LNCAP (cell line): ENCODE measurements around the gene PPCS.

Experiments
- TF ChIP-seq, protein P1 (sequence below): fragments of 450-650 bp; IDR thresholded peaks from 2 replicates; pipeline ENCODE4 v1.5.1; 2017; ENCODE audit warnings: mild to moderate bottlenecking

The PPCS gene

DNA sequence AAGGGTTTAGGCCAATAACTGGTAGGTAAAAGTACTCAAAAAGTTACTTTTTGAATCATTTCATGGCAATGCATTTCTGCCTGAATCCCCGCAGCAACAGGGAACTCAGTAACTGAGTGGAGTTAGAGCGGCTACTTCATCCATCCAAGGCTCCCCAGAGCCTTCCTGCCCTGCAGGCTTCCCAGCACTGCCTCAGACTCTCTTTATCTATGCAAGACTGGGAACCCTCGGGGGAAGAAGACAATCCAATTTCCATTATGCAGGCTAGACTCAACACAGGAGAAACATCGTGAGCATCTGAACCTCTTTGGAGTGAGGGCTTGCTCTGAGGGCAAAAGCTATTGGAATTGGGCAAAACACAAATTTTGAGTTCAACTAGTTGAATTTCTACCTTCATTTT is 23.6 kb upstream of the PPCS start:
- TF ChIP-seq, protein P1, sequence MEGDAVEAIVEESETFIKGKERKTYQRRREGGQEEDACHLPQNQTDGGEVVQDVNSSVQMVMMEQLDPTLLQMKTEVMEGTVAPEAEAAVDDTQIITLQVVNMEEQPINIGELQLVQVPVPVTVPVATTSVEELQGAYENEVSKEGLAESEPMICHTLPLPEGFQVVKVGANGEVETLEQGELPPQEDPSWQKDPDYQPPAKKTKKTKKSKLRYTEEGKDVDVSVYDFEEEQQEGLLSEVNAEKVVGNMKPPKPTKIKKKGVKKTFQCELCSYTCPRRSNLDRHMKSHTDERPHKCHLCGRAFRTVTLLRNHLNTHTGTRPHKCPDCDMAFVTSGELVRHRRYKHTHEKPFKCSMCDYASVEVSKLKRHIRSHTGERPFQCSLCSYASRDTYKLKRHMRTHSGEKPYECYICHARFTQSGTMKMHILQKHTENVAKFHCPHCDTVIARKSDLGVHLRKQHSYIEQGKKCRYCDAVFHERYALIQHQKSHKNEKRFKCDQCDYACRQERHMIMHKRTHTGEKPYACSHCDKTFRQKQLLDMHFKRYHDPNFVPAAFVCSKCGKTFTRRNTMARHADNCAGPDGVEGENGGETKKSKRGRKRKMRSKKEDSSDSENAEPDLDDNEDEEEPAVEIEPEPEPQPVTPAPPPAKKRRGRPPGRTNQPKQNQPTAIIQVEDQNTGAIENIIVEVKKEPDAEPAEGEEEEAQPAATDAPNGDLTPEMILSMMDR, result no peak

DNA sequence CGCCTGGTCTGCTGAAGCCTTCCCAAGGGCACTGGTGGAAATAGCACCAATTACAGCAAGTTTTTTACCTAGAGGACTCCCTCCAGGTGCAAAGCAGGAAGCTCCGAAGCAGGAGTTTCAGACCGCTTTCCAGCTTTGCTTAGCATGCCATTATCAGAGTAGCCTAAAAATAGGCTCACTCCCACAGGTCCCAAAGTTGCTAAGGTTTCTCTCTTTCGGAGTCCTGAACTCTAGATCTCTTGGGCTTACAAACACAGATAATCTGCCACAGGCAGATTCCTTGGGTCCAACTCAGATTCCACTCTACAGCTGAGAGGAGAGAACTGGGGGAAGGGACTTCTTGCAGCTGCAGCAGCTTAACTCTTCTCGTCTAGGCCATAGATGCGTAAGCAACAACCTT is 23.0 kb upstream of the PPCS start:
- TF ChIP-seq, protein P1, result no peak

DNA sequence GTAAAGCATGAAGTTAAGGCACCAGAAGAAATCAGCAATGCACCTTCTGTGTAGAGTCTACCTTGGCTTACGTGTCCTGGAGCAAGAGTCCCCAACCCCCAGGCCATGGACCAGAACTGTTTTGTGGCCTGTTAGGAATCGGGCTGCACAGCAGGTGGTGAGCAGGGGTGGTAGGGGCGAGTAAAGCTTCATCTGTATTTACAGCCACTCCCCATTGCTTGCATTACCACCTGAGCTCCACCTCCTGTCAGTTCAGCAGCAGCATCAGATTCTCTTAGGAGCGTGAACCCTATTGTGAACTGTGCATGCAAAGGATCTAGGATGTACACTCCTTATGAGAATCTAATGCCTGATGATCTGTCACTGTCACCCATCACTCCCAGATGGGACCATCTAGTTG is 22.0 kb upstream of the PPCS start:
- TF ChIP-seq, protein P1, result no peak

DNA sequence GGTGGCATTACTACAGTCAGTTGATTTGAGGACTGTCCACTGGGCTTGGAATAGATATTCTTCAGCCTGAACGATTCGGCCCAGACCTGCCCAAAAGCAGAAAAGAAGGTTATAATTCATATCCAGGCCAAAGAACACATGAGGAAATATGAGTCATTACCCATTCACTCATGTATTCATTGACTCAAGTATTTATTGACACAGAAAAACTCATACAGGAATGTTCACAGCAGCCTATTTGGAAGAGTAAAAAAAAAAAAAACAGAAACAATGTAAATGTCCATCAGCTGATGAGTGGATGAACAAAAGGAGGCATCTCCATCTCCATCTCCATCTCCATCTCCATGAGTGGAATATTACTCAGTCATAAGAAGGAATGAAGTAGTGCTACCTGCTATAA is 16.4 kb upstream of the PPCS start:
- TF ChIP-seq, protein P1, result no peak

DNA sequence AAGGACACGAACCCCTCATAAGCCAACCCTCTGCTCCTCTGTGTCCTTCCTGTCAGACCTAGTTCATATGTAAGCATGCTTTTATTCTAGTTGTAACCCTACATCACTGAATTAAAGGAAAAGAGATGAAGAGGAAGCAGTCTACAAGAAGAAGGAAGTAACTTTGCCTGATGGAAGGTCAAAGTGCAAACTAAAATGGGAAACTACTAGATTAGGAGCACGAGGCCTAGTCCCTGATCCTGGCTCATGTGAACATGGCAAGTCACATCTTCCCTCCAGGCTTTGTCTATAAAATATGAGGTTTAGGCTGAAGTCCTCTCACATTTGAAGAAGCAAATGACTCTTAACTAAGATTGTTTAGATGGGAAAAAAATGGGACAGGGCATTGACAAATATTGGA is 13.7 kb upstream of the PPCS start:
- TF ChIP-seq, protein P1, result no peak

DNA sequence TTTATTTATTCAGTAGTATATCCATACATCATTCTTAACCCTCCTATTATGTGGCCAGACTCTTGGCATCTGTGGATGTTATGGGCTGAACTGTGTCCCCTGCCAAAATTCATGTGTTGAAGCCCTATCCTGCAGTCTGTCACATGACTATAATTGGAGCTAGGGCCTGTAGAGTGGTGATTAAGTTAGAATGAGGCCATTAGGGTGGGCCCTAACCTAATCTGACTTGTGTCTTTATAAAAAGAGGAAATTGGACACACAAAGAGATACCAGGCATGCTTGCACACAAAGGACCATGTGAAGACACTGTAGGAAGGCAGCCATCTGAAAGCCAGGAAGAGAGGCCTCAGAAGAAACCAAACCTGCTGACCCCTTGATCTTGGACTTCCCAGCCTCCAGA is 7.1 kb upstream of the PPCS start:
- TF ChIP-seq, protein P1, result no peak

DNA sequence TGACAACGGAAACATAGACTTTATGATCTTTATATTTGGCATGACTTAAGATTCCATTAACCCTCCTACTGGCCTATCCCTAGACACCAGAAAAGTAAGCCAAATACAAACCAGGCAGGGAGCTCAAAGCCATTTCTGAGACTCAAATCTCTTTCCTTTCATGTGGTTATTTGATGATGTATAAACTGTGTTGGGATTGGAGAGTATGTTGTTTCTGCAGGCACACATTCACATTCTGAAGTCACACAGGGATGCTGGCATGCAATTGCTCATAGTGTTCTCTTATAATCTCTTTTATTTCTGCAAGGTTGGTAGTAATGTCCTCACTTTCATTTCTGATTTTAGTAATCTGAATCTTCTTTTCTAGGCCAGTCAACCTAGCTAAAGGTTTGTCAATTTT is 6.3 kb upstream of the PPCS start:
- TF ChIP-seq, protein P1, result no peak

DNA sequence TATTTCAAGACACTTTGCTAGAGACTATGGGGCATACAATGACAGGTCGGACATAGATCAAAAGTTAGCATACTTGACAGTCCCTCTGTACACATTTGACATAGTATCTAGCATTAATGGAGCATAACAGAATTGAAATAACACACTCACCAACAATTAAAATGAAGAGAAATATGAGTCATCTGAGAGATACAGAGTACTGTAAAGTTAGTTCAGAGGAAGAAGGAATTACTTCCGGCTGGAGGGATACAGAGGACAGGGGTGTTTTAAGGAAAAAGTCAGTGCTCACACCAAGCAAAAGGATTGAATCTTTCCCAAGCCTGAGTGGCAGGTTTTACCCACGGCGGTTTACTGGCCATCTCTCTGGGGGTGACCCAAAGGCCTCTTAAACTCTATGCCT is 3.0 kb upstream of the PPCS start:
- TF ChIP-seq, protein P1, result no peak
